GM21786 (cell line): Measurements from ENCODE around the gene CSF1R.

Source experiments
- ATAC-seq: cut with Tn5 transposase; IDR thresholded peaks from one replicate; pipeline ENCODE4 v1.9.1; 2021; ENCODE audit not compliant: unreplicated experiment

The CSF1R gene

GRCh38 chr5:150120617-150121447, 34.5 kb upstream of the CSF1R start:
- ATAC-seq = no peak

DNA sequence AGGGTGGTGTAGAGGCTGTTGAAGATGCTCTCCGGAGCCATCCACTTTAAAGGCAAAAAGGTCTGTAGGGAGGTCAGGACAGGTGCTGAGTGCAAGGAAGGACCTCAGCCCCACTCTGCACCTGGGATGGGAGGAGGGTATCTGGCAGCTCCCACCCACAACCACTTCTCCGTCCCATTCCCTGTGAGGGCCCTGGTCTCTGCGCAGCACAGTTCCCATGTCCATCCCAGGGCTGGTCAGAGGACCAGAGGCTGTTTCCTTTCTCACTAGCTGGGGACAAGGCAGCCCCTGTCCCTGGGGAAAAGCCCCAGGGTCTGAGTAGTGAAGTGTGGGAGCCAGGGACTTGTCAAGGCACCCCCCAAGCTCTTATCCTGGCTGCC, 33.7 kb upstream of the CSF1R start:
- no peak for ATAC-seq

DNA sequence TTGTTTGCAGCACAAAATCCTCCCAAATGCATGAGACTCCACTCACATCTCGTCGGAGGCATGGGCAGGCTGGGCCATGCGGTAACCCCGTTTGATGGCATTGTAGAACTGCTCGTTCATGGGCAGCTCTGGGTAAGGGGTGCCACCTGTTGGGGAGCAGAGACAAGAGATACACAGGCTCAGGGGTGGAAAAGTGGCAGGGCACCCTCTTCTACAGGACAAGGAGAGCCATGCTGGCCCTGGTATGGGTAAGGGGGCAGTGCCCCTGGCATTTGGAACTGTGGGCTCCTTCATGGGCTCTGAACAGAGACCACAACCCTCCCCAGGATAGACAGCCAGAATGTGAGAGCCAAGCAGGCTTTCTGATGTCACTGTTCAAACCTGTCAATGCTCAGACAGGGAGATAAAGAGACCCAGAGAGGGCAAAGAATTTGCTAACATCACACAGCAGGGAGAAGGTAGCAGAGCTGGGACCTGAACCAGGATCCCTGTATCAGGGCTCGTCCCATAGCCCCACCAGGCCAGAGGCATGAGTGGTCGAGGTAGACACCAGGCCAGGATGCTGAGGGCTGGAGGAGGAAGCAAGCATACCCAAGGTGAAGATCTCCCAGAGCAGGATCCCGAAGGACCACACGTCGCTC, 33.2 kb upstream of the CSF1R start:
- no peak for ATAC-seq

- no peak for ATAC-seq
Observed at GRCh38 chr5:150118561-150119229, 32.3 kb upstream of the CSF1R start.

GRCh38 chr5:150117945-150118560, 31.7 kb upstream of the CSF1R start:
- no peak for ATAC-seq

DNA sequence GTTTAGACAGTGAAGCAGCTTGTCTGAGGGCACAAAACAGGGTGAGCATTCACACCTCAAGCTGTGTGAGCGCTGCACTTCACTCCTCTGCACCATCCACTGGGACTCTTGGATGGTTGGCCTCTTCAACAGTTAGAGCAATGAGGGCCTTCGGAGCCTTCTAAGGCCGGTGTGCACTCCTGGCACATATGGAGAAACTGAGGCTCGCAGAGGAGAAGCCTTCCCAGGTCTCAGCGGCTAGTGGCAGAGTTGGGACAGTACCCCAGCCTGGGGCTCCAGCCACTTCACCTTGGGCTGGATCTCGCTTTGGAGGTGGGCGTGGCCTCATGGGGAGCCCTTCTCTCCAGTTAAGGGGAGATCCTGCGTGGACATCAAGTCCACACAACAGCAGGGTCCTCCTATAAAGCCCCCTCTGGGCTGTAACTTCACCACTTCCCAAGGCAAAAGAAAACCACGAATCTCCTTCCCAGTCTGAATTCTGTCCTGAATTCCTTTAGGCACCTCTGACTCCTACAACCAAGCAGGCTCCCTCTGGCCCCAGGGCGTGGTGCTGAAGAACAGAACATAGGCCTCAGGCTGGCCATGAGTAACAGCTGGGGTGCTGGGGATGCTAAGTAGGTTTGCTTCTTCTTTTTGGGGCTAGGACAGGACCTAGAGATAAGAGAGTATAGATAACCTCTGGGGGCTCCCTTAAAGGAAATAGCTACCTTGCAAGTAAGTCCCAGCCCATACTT, 30.5 kb upstream of the CSF1R start:
- ATAC-seq = no peak

DNA sequence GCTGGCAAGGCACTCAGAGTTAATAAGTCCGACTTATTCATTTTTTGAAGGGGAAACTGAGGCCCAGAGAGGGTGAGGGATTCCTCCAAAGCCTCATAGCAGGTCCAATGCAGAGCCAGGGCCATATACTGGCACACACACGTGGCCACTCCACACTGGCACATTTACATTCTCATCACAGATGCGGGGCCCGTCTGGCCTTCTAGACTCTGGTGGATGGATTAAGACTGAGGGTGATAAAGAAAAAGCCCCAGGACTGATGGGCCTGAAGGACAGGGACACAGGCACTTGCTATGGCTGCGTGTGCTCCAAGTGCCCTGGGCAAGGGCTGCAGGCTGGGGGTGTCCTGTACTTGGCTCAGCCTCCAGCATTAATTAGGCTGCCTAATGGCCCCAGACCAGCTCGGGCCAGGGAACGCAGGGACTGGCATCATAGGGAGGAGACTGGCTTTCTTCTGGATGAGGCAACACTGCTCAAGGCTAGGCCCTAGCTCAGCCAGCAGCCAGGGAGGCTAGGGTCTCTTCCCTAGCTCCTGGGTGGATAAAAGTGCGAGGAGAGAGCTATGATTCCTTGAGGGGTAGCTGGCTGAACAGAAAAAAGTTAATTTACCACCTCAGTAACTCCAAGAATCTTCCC, 28.5 kb upstream of the CSF1R start:
- no peak for ATAC-seq

DNA sequence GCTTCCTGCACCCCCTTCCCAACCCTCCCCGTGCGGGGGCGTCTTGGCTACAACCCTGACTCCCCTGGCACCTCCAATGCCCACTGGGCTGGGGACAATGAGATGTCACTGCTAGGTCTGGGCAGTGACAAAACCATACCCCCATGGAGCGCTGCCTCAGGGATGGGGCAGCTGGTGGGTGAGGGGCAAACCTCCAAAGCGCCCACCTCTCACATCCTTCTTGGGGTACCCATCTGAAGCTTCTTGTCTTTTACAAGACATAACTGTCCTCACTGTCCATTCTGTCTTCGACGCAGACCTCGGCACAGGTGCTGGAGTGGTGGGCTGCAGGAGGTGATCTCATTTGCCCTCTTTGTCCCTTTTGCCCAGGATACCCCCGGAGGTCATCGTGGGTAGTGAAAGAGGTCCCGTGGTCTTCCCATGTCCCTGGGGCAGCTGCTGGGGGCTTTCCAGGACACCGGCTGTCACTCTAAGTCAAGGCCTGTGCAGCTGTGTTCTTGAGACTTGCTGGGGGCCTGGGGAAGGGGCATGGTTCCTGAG, 27.8 kb upstream of the CSF1R start:
- no peak for ATAC-seq

DNA sequence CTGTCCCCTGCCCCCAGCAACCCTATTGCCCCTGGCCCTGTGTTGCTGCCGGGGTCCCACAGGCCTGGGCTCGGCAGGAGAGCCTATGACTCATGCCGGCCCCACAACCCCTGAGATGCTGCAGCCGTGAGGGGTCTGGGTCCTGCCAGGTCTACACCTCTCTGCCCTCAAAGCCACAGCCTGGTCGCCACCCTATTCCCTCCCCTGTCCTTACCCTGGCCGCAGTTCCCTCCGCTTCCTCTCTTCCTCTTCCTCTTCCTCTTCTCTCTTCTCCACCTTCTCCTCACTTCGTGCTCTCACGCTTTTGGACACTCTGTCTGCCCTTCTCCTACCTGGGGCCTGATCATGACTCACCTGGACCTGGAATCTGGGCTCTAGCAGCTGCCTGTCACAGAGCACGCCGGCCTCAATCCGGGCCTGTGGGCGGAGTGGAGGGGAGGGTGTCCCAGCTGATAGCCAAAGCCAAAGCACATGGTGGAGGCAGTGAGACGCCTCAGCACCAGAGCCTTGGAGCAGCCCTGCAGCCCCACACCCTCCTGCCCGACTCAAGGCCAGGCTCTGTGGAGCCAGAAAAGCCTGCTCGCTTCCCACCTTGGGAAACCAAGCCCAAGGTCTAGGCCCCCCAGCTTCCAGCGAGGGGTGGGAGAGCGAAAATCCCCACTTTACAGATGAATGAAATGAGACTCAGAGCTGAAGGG, 26.8 kb upstream of the CSF1R start:
- ATAC-seq = no peak

DNA sequence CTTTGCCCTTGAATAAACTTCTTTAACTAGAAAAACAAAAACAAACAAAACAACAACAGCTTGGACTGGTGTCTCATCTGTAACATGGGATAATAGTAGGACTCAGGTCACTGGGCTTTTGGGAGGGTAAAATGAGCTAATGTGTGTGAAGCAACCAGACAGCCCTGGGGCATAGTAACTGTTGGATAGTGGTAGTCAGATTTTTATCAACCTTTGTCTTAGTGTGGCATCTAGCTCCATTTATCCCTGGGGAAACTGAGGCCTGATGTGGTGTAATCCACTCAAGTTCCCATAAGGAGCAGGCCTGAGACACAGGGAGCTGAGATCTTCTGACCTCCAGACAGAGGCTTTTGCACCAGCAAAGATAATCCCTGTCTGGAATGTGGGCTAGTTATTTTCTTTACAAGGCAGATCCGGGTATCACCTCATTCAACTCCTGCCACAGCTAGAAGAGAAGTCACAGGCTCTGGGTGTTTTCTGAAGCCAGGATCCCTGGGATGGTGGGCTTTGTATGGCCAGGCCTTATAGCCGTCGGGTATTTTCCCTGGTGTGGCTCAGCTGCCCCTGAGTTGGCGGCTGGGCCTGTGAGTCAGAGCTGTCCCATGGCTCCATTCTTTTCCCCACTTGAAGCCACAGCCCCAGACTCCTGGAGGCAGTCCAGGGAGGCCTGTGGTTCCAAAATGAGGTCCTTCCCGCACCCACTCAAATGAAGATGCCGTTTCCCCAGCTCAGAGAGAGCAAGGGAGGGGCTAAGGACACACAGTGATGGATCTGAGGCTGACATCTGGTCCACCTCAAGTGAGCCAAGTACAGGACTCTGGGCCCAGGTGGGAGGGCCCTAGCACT, 26.1 kb upstream of the CSF1R start:
- no peak for ATAC-seq

- ATAC-seq = no peak
Observed at GRCh38 chr5:150111122-150111521, 24.8 kb upstream of the CSF1R start.

DNA sequence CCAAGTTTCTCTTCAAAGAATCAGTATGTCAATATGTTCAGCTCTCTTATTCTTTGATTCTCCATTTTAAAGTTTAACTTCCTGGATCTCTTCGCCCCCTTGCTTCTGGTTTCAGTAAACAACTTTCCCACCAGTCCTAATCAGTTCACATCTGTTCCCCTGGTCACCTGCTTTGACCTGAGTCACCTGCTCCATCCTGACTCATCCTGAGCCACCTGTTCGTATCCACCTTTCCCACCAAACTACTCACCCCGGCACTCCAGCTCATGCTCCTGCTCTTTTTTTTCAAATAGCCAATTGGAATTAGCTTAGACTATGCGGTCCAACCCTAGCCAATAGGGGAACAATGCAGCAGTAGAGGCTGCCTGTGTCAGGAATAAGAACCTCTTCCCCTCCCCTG, 23.6 kb upstream of the CSF1R start:
- no peak for ATAC-seq

DNA sequence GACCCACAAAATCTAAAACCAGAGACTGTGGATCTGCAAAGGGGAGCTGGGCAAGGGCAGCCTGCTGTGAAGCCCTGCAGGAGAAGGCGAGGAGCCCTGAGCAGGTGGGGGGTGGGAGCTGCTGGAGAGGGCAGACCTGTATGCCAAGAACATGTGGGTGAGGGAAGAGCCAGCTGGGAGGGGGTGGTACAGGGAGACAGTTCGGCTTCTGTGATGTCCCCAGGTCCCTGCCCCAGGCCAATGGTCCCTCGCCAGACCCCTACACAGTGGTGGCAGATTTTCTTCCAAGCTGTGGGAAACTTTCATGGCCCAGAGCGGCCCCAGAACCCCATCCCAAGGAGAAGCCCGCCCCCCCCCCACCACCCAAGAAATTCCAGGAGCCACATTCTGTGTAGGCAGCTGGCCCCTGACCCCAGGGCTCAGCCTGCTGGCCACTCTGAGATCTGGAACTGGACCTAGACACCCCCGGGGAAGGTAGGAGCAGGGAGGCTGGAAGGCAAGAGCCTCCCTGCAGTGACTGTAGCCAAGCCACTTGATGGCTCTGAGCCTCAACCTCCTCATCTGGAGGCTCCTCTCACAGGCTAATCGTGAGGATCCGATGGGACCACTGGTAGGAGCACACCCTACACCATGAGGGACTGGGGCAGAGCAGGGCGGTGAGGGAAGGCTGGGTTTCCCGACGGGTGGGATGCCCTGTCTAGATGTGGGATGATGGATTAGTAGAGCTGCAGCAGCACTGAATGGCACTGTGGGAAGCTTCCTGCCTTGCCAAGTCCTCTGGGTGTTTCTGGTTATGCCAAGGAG, 22.6 kb upstream of the CSF1R start:
- no peak for ATAC-seq

DNA sequence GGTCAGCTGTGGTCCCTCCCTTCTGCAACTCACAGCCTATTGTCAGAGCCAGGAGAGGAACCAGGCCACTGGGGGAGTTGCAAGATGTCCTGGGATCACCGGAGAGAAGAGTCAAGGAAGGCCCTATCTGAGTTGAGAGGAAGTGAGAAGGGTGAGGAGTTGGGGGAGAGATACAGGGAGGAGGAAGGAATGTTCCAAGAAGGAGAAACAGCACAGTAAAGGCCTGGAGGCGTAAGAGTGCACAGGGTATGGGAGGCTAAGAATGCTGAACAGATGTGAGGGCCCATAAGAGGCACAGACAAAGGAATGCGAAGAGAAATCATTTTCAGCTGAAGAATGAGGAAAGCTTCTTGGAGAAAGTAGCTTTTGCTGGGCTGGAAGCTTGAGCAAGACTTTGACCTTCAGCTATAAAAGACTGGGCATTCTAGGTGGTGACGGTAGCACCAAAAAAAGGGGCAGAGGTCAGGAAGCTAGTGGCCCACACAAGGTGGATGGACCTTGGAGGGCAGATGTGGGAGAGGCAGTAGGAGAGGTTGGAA, 21.6 kb upstream of the CSF1R start:
- ATAC-seq = no peak

DNA sequence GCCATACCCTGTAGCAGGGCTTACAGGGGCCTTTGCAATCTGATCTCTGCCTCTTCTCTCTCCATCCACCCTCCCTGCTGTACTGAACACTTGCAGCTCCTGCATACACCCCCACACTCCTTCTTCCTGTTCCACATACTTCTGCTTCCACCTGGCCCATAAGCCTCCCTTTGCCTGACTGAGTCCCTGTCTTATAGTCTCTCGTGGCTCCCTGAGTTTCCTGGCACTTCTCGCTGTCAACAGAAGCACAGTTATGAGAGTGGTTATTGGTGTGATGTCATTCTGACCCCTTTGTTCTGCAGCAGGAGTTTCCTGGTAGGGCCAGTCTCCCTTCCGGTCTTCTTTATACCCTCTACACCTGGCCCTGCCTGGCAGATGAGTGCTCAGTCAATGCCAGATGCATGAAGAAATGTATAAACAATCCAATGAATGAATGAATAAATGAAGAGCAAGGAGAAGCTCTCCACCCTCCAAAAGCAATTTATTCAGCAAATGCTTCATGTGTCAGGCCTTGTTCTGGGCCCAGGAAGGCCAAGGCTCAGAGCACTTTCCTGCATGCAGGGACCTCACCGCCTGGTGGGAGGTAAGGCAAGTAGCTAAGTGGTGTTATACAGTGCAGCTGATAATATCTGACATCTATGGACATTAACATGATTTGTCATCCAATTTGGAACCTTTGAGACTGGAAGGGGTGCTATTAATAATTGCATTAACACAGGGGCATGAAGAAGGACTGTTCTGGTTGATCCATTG, 20.5 kb upstream of the CSF1R start:
- no peak for ATAC-seq

DNA sequence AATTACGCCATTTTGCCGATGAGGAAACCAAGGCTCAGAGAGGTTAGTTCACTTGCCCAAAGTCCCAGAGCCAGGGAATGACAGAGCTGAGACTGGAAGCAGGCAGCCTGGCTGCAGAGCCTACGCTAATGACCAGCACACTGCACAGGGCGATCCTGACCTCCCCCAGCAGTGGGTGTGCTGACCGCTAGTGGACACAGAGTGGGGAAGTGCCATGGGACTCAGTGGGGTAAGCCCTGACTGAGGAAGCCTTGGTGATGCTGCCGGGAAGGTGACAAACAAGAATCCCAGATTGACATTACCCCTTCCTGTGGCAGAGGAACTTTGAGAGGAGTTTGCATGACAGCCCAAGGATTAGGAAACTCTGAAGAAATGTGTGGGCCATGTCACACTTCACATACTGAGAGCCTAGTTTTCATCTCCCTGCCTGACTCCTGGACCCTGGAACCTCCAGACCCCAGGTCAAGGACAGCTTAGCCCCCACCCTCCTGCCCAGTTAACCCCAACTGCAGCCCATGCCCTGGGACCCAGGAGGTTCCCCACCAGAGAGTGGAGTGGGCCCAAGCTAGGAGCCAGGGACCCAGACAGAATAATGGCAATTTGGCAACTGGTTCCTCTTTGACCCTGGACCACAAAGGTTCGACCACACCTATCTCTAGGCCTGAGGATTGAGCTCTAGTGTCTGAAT, 19.7 kb upstream of the CSF1R start:
- ATAC-seq = no peak

- no peak for ATAC-seq
Observed at GRCh38 chr5:150104550-150104870, 18.2 kb upstream of the CSF1R start.
